ENCODE results near the gene CASTOR1. TPM values are rescaled to one million over a fixed set of nuclear protein-coding genes. Genes with fewer than 3 reads are reported as not detected.

The CASTOR1 gene
- total and polyA plus RNA-seq, 2 donors = 7.5 to 21.7 TPM

DNA sequence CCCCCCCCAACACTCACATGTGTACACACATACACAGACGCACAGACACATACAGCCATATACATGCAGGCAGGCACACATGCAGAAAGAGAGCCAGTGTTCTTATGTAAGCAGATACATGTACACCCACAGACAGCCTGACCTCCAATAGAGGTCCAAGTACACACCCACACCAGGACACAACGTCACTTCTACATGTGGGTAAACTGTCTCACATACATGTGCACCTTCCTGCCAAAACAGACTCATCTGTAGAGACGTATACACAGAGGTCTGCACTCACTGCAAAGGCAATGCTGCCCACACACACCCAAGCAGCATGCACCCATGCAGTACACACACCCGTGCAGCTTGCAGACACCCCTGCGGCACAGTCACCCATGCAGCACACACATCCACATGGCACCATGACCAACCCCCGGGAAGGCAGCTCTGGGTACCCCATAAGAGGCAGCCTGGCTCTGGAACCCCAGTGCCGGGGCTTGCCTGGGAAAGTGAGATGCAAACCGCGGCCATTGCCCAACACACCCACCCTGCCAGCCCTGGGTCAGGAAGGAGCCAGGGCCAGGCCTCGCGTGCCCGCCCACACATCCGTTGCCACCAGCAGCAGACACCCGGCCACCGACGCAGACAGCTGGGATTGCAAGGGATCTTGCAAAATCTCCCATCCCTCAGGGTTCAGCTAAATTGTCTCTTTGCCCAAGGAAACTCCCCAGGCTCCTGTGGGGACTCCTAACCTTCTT, 10.1 kb downstream of the CASTOR1 start:
- no peak for DNase-seq (ENCODE audit: extremely low spot score)
- H3K4me1 ChIP-seq (ENCODE audit: insufficient read depth) = no peaks in the 10 kb centered on the region
- 76% methylated on average over 16 of the region's 16 CpGs for WGBS
- H3K27ac ChIP-seq (ENCODE audit: low read depth) = no peak overlapping the region
- no peak overlapping the region for H3K4me3 ChIP-seq (ENCODE audit: low read depth, low read length)
- no peaks in the 10 kb centered on the region for H3K36me3 ChIP-seq (ENCODE audit: insufficient read depth)

DNA sequence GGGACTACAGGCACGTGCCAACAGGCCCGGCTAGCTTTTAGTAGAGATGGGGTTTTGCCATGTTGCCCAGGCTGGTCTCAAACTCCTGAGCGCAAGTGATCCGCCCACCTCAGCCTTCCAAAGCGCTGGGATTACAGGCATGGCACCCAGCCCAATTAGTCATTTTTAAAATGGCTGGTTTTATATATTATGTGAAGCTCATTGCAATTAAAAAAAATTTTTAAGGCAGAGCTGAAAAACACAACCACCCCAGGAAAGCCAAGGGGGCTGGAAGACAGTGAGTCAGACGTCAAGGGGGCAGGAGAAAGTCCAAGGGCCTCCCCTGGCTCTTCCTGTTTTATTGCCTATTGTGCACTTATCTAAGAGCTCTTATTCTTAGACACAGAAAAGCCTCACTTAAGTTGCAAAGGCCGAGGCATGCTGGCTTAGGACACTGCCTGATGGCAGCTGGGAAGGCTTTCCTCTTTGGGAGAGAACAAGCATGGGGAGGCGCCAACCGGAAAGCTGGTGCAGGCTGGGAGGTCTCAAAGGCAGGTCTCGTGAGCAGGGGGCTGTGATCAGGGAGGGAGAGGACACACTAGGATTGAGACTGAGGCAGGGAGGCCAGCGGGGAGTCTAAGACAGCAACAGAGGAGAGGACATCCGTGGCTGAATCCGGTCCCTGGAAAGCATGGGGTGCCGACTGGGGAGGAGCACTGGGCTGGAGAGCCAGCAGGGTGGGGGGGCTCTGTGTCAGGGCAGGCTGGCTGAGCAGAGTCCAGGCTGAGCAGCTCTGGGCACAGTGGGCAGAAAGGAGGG, 11.6 kb downstream of the CASTOR1 start:
- WGBS = 20% methylated on average over 14 of the region's 14 CpGs

DNA sequence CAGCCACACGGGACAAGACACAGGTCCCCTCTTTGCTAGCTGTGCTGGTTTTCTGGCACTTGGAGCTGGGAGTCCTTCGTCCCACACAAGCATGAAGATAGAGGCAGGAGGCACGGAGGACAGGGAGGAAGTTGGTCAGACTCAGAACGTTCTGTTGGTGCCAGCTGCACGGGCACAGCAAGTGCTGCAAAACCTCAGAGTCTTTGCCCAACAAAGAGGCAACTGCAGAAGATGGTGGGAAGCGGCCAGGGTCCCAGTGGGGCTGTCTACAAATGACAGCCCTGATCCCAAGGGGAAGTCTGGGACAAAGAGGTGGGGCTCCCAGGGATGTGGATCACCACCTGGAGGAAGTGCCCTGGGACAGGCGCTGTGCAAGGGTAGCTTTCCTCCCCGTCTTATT, 13.3 kb downstream of the CASTOR1 start:
- Histone ChIP-seq H3K4me3 (ENCODE audit: low read depth, low read length) (no peak overlapping the region), H3K4me1 (ENCODE audit: insufficient read depth) (no peaks in the 10 kb centered on the region), H3K27ac (ENCODE audit: low read depth) (no peak overlapping the region), H3K36me3 (ENCODE audit: insufficient read depth) (no peaks in the 10 kb centered on the region)
- no peak for DNase-seq (ENCODE audit: extremely low spot score)
- WGBS = 80% methylated on average over 8 of the region's 8 CpGs

More for the DNA sequence above, 11.6 kb downstream of the CASTOR1 start:
- no peak overlapping the region for H3K4me3 ChIP-seq (ENCODE audit: low read depth, low read length)
- H3K27ac ChIP-seq (ENCODE audit: low read depth) = peak overlapping the region; percentile 53
- no peak for DNase-seq (ENCODE audit: extremely low spot score)
- no peaks in the 10 kb centered on the region for H3K36me3 ChIP-seq (ENCODE audit: insufficient read depth)
- no peaks in the 10 kb centered on the region for H3K4me1 ChIP-seq (ENCODE audit: insufficient read depth)

DNA sequence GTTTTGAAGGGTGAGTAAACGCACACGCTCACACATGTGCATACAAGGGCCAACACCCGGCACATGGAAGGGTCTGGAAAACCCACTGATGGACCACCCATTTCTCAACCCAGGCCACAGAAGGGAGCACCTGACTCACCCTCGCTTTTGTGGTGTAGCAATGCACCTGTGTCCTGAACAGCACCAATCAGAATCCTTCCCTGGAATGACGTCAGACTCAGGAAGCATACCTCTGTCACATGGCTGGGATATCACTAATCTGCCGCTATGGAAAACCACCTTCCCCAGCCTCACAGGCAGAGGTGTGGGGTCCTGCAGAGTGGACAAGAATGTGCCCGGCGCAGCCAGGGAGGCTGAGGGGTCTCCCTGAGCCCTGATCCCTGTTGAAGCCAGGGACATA, 13.7 kb downstream of the CASTOR1 start:
- DNase-seq (ENCODE audit: extremely low spot score) = no peak
- Histone ChIP-seq H3K27ac (ENCODE audit: low read depth) (no peak overlapping the region), H3K4me3 (ENCODE audit: low read depth, low read length) (no peak overlapping the region), H3K36me3 (ENCODE audit: insufficient read depth) (no peaks in the 10 kb centered on the region), H3K4me1 (ENCODE audit: insufficient read depth) (no peaks in the 10 kb centered on the region)
- WGBS = 71% methylated on average over 8 of the region's 8 CpGs

DNA sequence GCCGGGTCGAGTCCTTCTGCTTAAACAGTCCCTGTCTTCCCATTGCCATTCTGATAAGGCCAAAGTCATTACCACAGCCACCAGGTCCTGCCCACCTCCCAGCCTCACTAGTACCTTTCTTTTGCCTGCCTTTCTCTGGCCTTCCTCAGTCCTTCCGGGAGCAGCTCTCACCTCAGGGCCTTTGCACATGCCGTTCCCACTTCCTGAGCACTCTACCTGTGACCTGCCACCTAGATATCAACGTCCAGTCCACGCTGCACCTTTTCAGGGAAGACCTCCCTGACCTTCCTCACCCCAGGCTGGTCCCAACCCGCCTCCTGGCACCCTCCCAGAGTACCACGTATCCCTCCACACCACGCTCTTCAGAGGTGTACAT, 14.9 kb downstream of the CASTOR1 start:
- Histone ChIP-seq H3K4me3 (ENCODE audit: low read depth, low read length) (no peak overlapping the region), H3K36me3 (ENCODE audit: insufficient read depth) (no peaks in the 10 kb centered on the region), H3K27ac (ENCODE audit: low read depth) (no peak overlapping the region), H3K4me1 (ENCODE audit: insufficient read depth) (no peaks in the 10 kb centered on the region)
- WGBS = 89% methylated on average over 9 of the region's 9 CpGs
- DNase-seq (ENCODE audit: extremely low spot score) = no peak

DNA sequence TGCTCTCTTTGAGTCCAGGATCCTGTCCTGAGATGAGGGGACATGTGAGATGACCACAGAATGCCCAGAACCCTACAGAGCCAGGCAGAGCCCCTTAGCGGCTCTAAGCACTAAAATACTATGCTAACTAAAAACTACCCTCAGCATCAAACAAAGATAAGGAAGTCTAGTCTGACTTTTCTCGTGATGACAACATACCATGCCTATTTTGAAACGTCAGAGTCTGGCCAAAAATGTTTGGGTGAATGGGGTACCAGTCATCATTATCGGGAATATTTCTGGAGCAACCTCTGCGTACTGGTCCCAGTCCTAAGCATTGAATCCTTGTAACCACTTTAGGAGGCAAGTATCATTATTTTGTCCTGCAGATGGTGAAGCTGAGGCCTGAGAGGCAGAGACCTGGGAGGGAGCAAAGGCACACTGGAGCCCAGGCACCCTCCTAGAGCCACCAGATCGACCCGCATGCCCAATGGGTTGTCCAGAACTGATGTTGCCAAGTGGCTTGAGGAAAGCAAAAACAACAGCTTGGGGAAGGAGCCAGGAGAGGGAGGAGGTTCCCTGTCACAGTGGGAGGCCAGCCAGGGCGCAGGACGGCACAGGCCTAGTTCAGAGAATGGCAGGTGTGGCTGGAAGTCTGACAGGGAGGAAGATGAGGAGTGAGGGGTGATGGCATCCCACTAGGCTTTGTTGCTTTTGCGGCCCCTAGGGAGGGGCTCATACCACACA, 15.4 kb downstream of the CASTOR1 start:
- H3K4me1 ChIP-seq (ENCODE audit: insufficient read depth) = no peaks in the 10 kb centered on the region
- no peak for DNase-seq (ENCODE audit: extremely low spot score)
- no peak overlapping the region for H3K27ac ChIP-seq (ENCODE audit: low read depth)
- WGBS = 66% methylated on average over 10 of the region's 10 CpGs
- H3K4me3 ChIP-seq (ENCODE audit: low read depth, low read length) = no peak overlapping the region
- H3K36me3 ChIP-seq (ENCODE audit: insufficient read depth) = no peaks in the 10 kb centered on the region

DNA sequence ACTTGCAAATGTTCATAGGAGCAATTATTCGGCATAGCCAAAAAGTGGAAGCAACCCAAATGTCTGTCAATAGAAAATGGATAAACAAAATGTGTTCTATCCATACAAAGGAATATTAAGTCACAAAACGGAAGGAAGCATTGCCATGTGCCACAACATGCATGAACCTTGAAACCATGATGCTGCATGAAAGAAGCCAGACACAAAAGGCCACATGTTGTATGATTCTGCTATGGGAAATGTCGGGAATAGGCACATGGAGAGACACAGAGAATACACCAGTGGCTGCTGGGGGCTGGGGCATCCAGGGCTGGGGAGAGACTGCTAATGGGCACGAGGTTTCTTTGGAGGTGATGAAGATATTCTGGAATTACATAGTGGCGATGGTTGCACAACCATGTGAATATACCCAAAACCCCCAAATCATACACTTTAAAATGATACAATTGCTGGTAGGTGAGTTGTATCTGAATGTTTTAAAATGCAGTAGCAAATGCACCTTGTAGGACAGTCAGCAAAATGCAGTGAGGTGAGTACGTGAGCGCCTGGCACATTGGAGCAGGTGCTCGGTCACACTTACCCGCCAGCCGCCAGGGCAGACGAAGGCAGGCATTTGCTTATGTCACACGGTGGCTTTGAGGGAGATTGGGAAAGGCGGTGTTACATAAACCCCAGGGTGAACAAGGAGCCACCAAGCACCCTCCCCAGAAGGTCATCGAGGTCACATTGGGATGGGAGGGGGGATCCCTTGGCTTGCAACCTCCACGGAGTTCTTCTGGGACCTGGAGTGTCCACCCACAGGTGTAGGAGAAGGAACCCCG, 16.3 kb downstream of the CASTOR1 start:
- H3K36me3 ChIP-seq (ENCODE audit: insufficient read depth) = no peaks in the 10 kb centered on the region
- DNase-seq (ENCODE audit: extremely low spot score) = no peak
- H3K4me1 ChIP-seq (ENCODE audit: insufficient read depth) = no peaks in the 10 kb centered on the region
- 83% methylated on average over 16 of the region's 16 CpGs for WGBS
- no peak overlapping the region for H3K27ac ChIP-seq (ENCODE audit: low read depth)
- no peak overlapping the region for H3K4me3 ChIP-seq (ENCODE audit: low read depth, low read length)

DNA sequence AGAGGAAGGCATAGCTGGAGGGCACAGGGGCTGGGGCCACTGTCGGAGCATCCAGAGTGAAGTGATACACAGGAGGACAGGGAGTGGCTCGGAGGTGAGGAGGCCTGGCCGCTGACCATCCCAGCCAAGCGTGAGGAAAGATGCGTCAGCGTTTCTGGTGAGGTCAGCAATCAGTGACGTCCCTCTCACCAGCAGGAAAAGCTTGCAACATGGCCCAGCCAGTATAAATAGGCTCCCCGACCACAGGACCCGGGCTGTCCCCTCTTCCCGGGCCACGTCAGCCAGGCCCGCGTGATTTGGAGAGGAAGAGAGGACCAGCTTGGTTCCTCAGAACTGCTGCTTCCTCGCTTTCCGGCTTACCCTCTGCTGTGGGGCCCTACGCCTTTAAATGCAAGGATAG, 18.5 kb downstream of the CASTOR1 start:
- Histone ChIP-seq H3K4me3 (ENCODE audit: low read depth, low read length) (no peak overlapping the region), H3K27ac (ENCODE audit: low read depth) (no peak overlapping the region), H3K4me1 (ENCODE audit: insufficient read depth) (no peaks in the 10 kb centered on the region), H3K36me3 (ENCODE audit: insufficient read depth) (no peaks in the 10 kb centered on the region)
- no peak for DNase-seq (ENCODE audit: extremely low spot score)
- WGBS = 73% methylated on average over 16 of the region's 16 CpGs

DNA sequence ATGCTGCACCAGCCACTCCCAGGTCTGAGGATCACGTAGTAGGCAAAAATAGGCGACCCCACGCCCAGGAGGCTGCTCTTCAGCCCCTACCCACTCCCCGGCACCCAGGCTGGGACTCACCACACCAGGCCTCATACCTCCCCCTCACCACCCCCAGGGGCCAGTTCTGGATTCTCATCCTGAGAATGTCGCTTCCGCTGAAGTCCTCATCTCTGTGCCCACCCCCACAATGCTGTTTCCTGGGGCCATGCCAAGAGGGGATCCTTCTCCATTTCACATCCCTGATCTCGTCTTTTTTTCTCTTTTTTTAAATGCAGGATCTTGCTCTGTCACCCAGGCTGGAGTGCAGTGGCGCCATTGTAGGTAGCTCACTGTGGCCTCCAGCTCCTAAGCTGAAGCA, 21.0 kb downstream of the CASTOR1 start:
- Histone ChIP-seq H3K4me3 (ENCODE audit: low read depth, low read length) (no peak overlapping the region), H3K4me1 (ENCODE audit: insufficient read depth) (no peaks in the 10 kb centered on the region), H3K36me3 (ENCODE audit: insufficient read depth) (no peaks in the 10 kb centered on the region), H3K27ac (ENCODE audit: low read depth) (no peak overlapping the region)
- WGBS = 84% methylated on average over 8 of the region's 8 CpGs
- DNase-seq (ENCODE audit: extremely low spot score) = no peak

DNA sequence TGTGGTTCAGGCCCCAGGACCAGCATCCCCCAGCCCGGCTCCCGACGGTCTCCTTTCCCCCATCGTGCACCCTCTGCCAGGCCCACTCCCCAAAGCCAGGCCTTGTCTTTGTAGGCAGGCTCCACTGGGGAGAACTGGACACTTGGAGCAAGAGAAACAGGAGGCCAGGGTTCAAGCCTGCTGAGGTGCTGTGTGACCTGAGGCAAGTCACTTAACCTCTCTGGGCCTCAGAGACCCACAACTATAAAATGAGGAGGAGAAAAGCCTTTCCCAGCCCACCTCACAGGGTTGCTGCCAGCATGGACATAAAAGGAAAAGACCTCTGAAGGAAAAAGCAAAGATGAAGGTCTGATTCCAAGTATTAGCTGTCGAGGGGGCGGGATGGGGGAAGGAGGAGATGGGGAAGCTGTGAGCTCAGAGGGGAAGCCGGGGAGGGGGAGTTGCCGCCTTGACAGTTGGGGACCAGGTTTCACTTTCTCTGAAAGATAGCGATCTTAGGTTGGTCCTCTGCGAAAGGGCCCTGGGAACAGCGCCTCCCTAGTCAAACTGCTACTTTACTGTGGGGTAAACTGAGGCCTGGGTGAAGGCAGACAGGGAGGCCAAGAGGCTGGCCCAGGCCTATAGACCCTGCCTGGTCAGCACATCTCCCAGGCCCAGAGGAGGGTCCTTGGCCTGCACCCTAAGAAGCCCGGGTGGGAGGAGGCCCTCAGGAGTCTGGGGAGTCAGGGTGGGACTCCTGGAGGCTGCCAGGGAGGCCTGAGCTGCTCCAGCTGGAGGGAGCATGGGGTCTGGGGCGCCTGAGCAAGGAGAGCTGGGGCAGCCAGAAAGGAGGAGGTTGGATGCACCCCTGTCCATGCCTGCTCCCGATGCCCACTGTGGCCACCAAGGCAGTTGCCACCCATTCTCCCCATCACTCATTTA, 21.7 kb downstream of the CASTOR1 start:
- 75% methylated on average over 14 of the region's 14 CpGs for WGBS
- Histone ChIP-seq H3K4me1 (ENCODE audit: insufficient read depth) (no peaks in the 10 kb centered on the region), H3K27ac (ENCODE audit: low read depth) (no peak overlapping the region), H3K36me3 (ENCODE audit: insufficient read depth) (no peaks in the 10 kb centered on the region), H3K4me3 (ENCODE audit: low read depth, low read length) (no peak overlapping the region)
- no peak for DNase-seq (ENCODE audit: extremely low spot score)

DNA sequence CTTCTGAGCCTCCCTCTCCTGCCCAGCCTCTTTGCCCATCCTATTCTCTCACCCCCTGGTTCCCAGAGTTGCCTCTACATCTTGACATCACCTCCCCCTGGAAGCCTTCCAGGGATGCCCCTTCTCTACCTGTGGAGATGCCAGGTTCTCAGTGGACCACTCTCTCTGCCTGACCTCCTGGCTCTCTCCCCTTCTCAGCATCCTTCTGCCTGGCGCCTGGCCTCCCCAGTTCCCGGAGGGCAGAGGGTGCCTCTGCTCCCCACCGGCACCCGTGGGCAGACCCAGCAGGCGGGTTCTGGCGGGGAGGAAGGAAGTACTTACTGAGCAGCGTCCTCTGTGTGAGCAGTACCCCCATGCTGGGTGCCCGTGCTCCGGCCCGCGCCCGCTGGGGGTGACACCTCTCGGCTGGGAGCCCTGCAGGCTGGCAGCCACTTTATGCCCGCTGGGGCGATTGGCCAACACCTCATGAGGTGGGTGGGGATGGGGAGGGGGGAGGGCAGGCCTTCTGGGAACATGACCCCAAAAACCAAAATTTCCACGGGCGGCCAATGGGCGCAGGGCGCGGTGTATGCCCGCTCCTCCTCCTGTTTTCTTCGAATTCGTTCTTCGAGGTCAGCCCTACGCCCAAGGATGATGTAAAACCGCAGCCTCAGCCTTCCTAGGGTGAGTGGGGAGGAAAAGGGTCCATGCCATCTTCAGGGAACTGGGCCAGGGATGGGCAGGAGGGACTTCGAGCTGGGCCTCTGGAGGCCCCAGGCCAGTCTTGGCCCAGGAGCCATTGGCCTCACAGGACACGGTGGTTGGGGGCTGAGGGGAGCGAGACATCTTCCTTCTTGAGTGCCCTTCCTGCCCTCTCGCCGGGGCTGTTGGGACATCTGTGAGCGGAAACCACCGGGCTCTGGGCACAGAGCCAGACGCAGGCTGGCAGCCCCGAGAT, 22.6 kb downstream of the CASTOR1 start, which contains the start of gene OSM:
Gene OSM (minus strand): TSS at position 407 of the 937 bp plus-strand sequence. CDS start 52 bp downstream, at position 355.
- DNase-seq (ENCODE audit: extremely low spot score) = no peak
- peak within 1 kb of the TSS; percentile 15 for H3K4me3 ChIP-seq (ENCODE audit: low read depth, low read length)
- WGBS = 77% methylated on average over 35 of the region's 35 CpGs
- no peaks in the 10 kb centered on the region for H3K4me1 ChIP-seq (ENCODE audit: insufficient read depth)
- H3K27ac ChIP-seq (ENCODE audit: low read depth) = peak within 1 kb of the TSS; percentile 35
- H3K36me3 ChIP-seq (ENCODE audit: insufficient read depth) = no peaks in the 10 kb centered on the region
